MCF 10A (cell line): ENCODE data around the gene RGS19. TPM values are rescaled to one million over a fixed set of nuclear protein-coding genes. Genes with fewer than 3 reads are reported as not detected.
A peak's percentile ranks its signal among the peaks of the same experiment; 100 is the strongest.

ENCODE experiments used
- BruUV-seq: library from RNA; stranded (reverse); fragments of 400-500 nt; replicated peaks from 2 replicates; lab custom pipeline; 2021; lab: Mats Ljungman, UMichigan
- CTCF ChIA-PET: fragments of 300-600 bp; sonication (Branson Sonifier 250); formaldehyde crosslinking; extraction: SDS; loops from one replicate; lab custom pipeline; 2021; ENCODE audit warnings: antibody characterized with exemption, inconsistent platforms; lab: Yijun Ruan, JAX
- POLR2A ChIA-PET: fragments of 300-600, 350-650 bp; sonication (Branson Sonifier 250); formaldehyde crosslinking; extraction: SDS; loops from one replicate; lab custom pipeline; 2020; ENCODE audit warnings: antibody characterized with exemption, inconsistent platforms; lab: Yijun Ruan, JAX
- DNase-seq: peaks from one replicate; pipeline ENCODE4 v3.0.0-alpha.2; 2018; ENCODE audit not compliant: unreplicated experiment
- H3K27ac Mint-ChIP-seq: one replicate; pipeline ENCODE4 v1.8.0; 2022; ENCODE audit warnings: mild to moderate bottlenecking, low read depth, mixed read lengths; ENCODE audit not compliant: unreplicated experiment
- H3K27me3 Mint-ChIP-seq: one replicate; pipeline ENCODE4 v1.8.0; 2022; ENCODE audit warnings: mixed read lengths; ENCODE audit not compliant: insufficient read depth, unreplicated experiment
- H3K36me3 Mint-ChIP-seq: one replicate; pipeline ENCODE4 v1.8.0; 2022; ENCODE audit warnings: mild to moderate bottlenecking, moderate library complexity, mixed read lengths; ENCODE audit not compliant: insufficient read depth, unreplicated experiment
- H3K4me1 Mint-ChIP-seq: one replicate; pipeline ENCODE4 v1.8.0; 2022; ENCODE audit warnings: mixed read lengths; ENCODE audit not compliant: insufficient read depth, unreplicated experiment
- H3K4me3 Mint-ChIP-seq: one replicate; pipeline ENCODE4 v1.8.0; 2022; ENCODE audit warnings: mild to moderate bottlenecking, moderate library complexity, mixed read lengths; ENCODE audit not compliant: unreplicated experiment
- H3K9me3 Mint-ChIP-seq: one replicate; pipeline ENCODE4 v1.8.0; 2022; ENCODE audit warnings: mixed read lengths; ENCODE audit not compliant: unreplicated experiment
- intact Hi-C: fragments of 100-400 bp; cut with micrococcal nuclease; formaldehyde crosslinking; loops from 2 replicates; pipeline ENCODE4 v1.14.1; 2022
- total RNA-seq: library from RNA; stranded (reverse); gene quantifications from 2 replicates; pipeline ENCODE4 v1.2.3, GENCODE V29; 2022
- TF ChIP-seq, protein P1 (sequence below): fragments of 200-600 bp; IDR thresholded peaks from one replicate; pipeline ENCODE4 v1.8.0; 2022; ENCODE audit warnings: antibody characterized with exemption, mild to moderate bottlenecking; ENCODE audit not compliant: unreplicated experiment

Gene RGS19
- total RNA-seq, 1 experiment from 2014 or later: 8.8 TPM

DNA sequence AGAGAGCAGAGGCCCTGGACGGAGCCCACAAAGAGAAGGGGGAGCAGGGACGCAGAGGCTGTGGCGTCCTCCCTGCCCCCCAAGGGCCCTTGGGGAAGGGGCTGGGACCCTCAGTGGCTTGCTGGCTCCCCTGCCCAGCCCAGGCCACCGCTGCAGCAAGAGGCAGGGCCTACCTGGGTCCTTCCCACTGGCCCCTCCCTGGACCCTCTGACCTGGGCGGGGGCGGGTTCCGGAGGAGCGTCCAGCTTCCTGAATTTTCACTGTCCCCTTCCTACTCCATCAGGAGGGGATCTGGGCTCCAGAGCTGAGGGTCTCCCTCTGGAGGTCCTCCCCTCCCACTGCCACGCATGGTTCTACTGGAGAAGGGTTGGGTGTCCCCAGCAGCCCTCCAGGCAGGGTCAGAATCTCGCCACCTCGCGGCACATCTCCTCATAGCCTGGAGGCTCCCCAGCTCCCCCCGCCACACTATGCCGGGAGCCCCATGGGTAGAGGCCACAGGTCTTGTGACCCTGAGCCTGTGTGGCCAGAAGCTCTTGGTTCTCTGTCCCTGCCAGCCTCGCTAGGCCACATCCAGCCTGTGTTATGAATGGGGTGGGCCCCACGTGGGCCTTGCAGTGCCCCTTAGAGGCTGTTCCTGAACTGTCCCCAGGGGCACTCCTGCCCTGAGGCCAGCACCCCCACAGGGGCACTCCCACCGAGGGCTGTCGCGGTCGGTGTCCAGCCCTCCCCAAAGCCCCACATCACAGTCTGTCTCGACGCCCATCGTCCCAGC lies 28.9 kb downstream of the RGS19 start:
- intact Hi-C loops: no loop called here
- Mint-ChIP-seq H3K4me1 (peaks cover 12% of the 10 kb centered on the region), H3K27ac (no peak overlapping the region), H3K36me3 (no peaks in the 10 kb centered on the region), H3K9me3 (no peaks in the 10 kb centered on the region), H3K4me3 (no peak overlapping the region), H3K27me3 (no peaks in the 10 kb centered on the region)
- ChIA-PET POLR2A (interaction anchor here (0.9 to 3.0 kb wide), 2 partner anchors 12 kb away, joined by 3 to 11 read pairs; no protein-coding TSS in a partner anchor), CTCF (interaction anchor here (0.6 to 13.7 kb wide), 2 partner anchors 10 to 95 kb away, joined by 3 to 284 read pairs; partner anchors contain the start of gene C20orf204)
- no peak for DNase-seq
- TF ChIP-seq, protein P1, sequence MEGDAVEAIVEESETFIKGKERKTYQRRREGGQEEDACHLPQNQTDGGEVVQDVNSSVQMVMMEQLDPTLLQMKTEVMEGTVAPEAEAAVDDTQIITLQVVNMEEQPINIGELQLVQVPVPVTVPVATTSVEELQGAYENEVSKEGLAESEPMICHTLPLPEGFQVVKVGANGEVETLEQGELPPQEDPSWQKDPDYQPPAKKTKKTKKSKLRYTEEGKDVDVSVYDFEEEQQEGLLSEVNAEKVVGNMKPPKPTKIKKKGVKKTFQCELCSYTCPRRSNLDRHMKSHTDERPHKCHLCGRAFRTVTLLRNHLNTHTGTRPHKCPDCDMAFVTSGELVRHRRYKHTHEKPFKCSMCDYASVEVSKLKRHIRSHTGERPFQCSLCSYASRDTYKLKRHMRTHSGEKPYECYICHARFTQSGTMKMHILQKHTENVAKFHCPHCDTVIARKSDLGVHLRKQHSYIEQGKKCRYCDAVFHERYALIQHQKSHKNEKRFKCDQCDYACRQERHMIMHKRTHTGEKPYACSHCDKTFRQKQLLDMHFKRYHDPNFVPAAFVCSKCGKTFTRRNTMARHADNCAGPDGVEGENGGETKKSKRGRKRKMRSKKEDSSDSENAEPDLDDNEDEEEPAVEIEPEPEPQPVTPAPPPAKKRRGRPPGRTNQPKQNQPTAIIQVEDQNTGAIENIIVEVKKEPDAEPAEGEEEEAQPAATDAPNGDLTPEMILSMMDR: no peak
- no TSS peak for BruUV-seq

DNA sequence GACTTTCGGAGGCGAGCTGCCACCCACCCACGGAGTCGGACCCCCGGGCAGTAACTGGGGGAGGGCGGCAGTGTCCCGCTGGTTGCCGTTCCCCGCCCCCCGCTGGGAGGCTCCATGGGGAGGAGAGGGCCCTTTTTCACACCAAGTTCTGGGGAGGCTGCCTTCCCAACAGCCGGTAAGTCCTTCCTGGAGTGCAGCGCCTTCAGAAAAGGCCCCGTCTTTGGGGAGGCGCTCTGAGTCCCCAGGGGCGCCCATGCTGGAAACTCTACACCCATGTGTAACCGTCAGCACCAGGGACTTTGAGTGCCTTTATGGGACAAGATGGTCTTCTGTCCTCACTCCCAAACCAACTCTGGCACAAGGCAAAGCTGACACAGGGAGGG lies 29.4 kb downstream of the RGS19 start:
- Mint-ChIP-seq H3K4me1 (peaks cover 12% of the 10 kb centered on the region), H3K9me3 (no peaks in the 10 kb centered on the region), H3K36me3 (no peaks in the 10 kb centered on the region), H3K4me3 (no peak overlapping the region), H3K27ac (no peak overlapping the region), H3K27me3 (no peaks in the 10 kb centered on the region)
- ChIA-PET CTCF (interaction anchor here (13.7 kb wide), 1 partner anchor 9 kb away, joined by 284 read pairs; the partner anchor contains the start of gene C20orf204), POLR2A (interaction anchor here (0.6 to 3.0 kb wide), 2 partner anchors 11 to 16 kb away, joined by 5 to 11 read pairs; no protein-coding TSS in a partner anchor)
- TF ChIP-seq, protein P1: no peak
- no peak for DNase-seq
- intact Hi-C loops: no loop called here
- BruUV-seq: no TSS peak

DNA sequence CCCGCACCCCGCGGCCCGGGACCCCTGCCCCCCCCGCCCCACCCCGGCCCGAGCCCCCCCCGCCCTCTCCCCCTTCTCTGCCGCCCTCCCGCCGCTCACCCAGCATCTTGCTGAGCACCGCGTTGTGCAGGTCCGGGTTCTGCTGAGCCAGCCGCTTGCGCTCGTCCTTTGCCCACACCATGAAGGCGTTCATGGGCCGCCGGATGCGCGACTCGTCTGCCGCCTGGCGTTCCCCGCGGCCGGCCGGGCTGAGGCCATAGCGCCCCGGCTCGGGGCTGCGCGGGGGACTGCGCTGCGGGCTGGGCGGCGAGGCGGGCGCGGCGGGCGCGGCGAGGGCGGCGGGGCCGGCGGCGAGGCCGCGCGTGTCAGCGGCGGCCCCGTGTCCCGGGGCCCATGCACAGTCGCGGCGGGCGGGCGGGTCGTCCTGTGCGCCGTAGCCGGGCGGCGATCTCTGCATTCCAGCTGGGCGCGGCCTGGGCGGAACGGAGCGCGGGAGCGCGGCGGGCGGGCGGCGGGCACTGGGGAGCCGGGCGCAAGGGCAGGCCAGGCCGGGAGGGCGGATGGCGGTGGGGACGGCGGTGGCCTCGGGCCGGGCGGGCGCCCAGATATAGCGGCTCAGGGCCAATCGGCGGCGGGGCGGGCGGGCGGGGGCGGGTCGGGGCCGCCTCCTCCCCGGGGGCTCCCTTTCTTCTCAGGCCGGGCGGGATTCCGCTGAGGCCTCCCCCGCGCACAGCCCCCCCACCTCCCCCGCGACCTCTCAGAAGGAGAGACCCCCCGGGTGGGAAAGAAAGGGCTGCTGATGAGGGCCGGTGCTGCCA lies 30.0 kb downstream of the RGS19 start, which contains the start of gene SOX18:
SOX18 (minus strand) TSS at position 580 of the 818 bp plus-strand sequence; CDS start at position 457, 123 bp downstream.
- no TSS peak for BruUV-seq
- intact Hi-C loops: no loop called here
- ChIA-PET CTCF (interaction anchor here (0.9 to 13.7 kb wide), 2 partner anchors 8 to 9 kb away, joined by 4 to 284 read pairs; partner anchors contain the start of gene C20orf204), POLR2A (interaction anchor here (0.6 to 3.0 kb wide), 3 partner anchors 11 to 15 kb away, joined by 4 to 11 read pairs (median 5); partner anchors contain the start of gene TCEA2)
- H3K27ac Mint-ChIP-seq: no peak within 1 kb of the TSS
- no peaks in the 10 kb centered on the region for H3K27me3 Mint-ChIP-seq
- TF ChIP-seq, protein P1: no peak
- no peak for DNase-seq
- H3K4me1 Mint-ChIP-seq: peaks cover 17% of the 10 kb centered on the region
- H3K4me3 Mint-ChIP-seq: peak within 1 kb of the TSS; percentile 10
- H3K36me3 Mint-ChIP-seq: no peaks in the 10 kb centered on the region
- no peaks in the 10 kb centered on the region for H3K9me3 Mint-ChIP-seq
